WI38 (cell line): ENCODE measurements around the gene IQCF2.

ENCODE experiments used
- H3K4me3 ChIP-seq: 2 replicates; pipeline ENCODE4 v1.5.1; 2011; ENCODE audit warnings: low read depth, mild to moderate bottlenecking, control low read depth, low read length
- CTCF ChIP-seq: IDR thresholded peaks from 2 replicates; pipeline ENCODE4 v1.5.1; 2012; ENCODE audit warnings: low read depth, mild to moderate bottlenecking, control low read depth, low read length

The IQCF2 gene

GRCh38 chr3:51860703-51861665 lies at the start of gene IQCF2:
Gene IQCF2, plus strand, starts transcription at chr3:51861615. Its CDS starts 52 bp downstream, at chr3:51861667.
- no peak within 1 kb of the TSS for H3K4me3 ChIP-seq
- TF ChIP-seq CTCF = no peak

GRCh38 chr3:51813539-51813938 lies 47.9 kb upstream of the IQCF2 start:
- TF ChIP-seq CTCF = no peak
- no peak overlapping the region for H3K4me3 ChIP-seq

- no peak overlapping the region for H3K4me3 ChIP-seq
- no peak for TF ChIP-seq CTCF
Measured at GRCh38 chr3:51814034-51814433, 47.4 kb upstream of the IQCF2 start.

GRCh38 chr3:51815614-51816013 lies 45.8 kb upstream of the IQCF2 start:
- no peak overlapping the region for H3K4me3 ChIP-seq
- TF ChIP-seq CTCF = no peak

GRCh38 chr3:51816723-51817122 lies 44.7 kb upstream of the IQCF2 start:
- H3K4me3 ChIP-seq = no peak overlapping the region
- TF ChIP-seq CTCF = no peak

- H3K4me3 ChIP-seq = no peak overlapping the region
- no peak for TF ChIP-seq CTCF
Measured at GRCh38 chr3:51817375-51817774, 44.0 kb upstream of the IQCF2 start.

- H3K4me3 ChIP-seq = no peak overlapping the region
- no peak for TF ChIP-seq CTCF
Measured at GRCh38 chr3:51819151-51819550, 42.3 kb upstream of the IQCF2 start.
